HG03575 (cell line): ENCODE measurements around the gene PHC3.

Experiments used
- ATAC-seq: cut with Tn5 transposase; IDR thresholded peaks from one replicate; pipeline ENCODE4 v1.9.1; 2021; ENCODE audit not compliant: unreplicated experiment, insufficient number of reproducible peaks, low FRiP score; ENCODE audit errors: extremely low read depth

PHC3 gene

GRCh38 chr3:170090601-170090981, 90.9 kb downstream of the PHC3 start:
- no peak for ATAC-seq

- no peak for ATAC-seq
Measured at GRCh38 chr3:170089862-170090600, 91.5 kb downstream of the PHC3 start.

GRCh38 chr3:170085396-170085795, 96.1 kb downstream of the PHC3 start:
- ATAC-seq = no peak

GRCh38 chr3:170083343-170083742, 98.2 kb downstream of the PHC3 start:
- ATAC-seq = no peak

GRCh38 chr3:170081079-170081741, 100.3 kb downstream of the PHC3 start:
- ATAC-seq = no peak

- ATAC-seq = no peak
Measured at GRCh38 chr3:170080605-170081004, 100.9 kb downstream of the PHC3 start.

- ATAC-seq = no peak
Measured at GRCh38 chr3:170079536-170080165, 101.9 kb downstream of the PHC3 start.

- ATAC-seq = no peak
Measured at GRCh38 chr3:170078620-170079281, 102.8 kb downstream of the PHC3 start.

GRCh38 chr3:170077361-170077760, 104.2 kb downstream of the PHC3 start:
- ATAC-seq = no peak

- no peak for ATAC-seq
Measured at GRCh38 chr3:170076715-170077238, 104.8 kb downstream of the PHC3 start.

- ATAC-seq = no peak
Measured at GRCh38 chr3:170075441-170076091, 106.0 kb downstream of the PHC3 start.

- no peak for ATAC-seq
Measured at GRCh38 chr3:170064108-170064507, 117.4 kb downstream of the PHC3 start.

- no peak for ATAC-seq
Measured at GRCh38 chr3:170063691-170064090, 117.8 kb downstream of the PHC3 start.

- ATAC-seq = no peak
Measured at GRCh38 chr3:170062769-170063168, 118.8 kb downstream of the PHC3 start.

GRCh38 chr3:170062068-170062467, 119.5 kb downstream of the PHC3 start:
- no peak for ATAC-seq

- ATAC-seq = no peak
Measured at GRCh38 chr3:170059447-170059846, 122.1 kb downstream of the PHC3 start.

GRCh38 chr3:170058127-170058526, 123.4 kb downstream of the PHC3 start:
- ATAC-seq = no peak

GRCh38 chr3:170057550-170057949, 124.0 kb downstream of the PHC3 start:
- no peak for ATAC-seq
